HepG2 (cell line): ENCODE results near the gene NAGK. TPM values are rescaled to one million over a fixed set of nuclear protein-coding genes. Genes with fewer than 3 reads are reported as not detected.

Experiments used
- ATF7 ChIP-seq, 2 experiments: fragments of 450-650 bp in 1 of 2; sonication (generic) in 1 of 2; formaldehyde crosslinking in 1 of 2; IDR thresholded peaks; 2 replicates each; pipeline versions ENCODE4 v1.4.0 to v1.6.1; 2016 to 2020; ENCODE audit warnings: antibody characterized with exemption in 1 of 2, mild to moderate bottlenecking in 1 of 2, missing genetic modification reagents in 1 of 2
- CREB1 ChIP-seq, 2 experiments: fragments of 450-650 bp in 1 of 2; IDR thresholded peaks; 2 replicates each; pipeline ENCODE4 v1.6.1; 2016 to 2017; ENCODE audit warnings: control low read depth in 1 of 2, mild to moderate bottlenecking in 1 of 2, missing compliant biosample characterization in 1 of 2, missing genetic modification characterization in 1 of 2
- GATA4 ChIP-seq: sonication (generic); IDR thresholded peaks from 2 replicates; pipeline ENCODE4 v1.6.1; 2016; ENCODE audit warnings: antibody characterized with exemption, low read depth, borderline replicate concordance
- HDAC1 ChIP-seq: sonication (generic); formaldehyde crosslinking; IDR thresholded peaks from 2 replicates; pipeline ENCODE4 v1.5.1; 2020; ENCODE audit warnings: mild to moderate bottlenecking, missing genetic modification reagents
- MLLT10 ChIP-seq: sonication (generic); formaldehyde crosslinking; IDR thresholded peaks from 2 replicates; pipeline ENCODE4 v1.4.0; 2020; ENCODE audit warnings: missing genetic modification reagents
- MTA1 ChIP-seq: sonication (generic); formaldehyde crosslinking; IDR thresholded peaks from 2 replicates; pipeline ENCODE4 v1.4.0; 2020; ENCODE audit warnings: missing genetic modification reagents, mild to moderate bottlenecking, borderline replicate concordance
- MTF2 ChIP-seq: sonication (generic); formaldehyde crosslinking; IDR thresholded peaks from 2 replicates; pipeline ENCODE4 v1.5.0; 2020; ENCODE audit warnings: missing genetic modification reagents, borderline replicate concordance
- PCBP2 ChIP-seq: fragments of 200-400 bp; formaldehyde crosslinking; optimal IDR thresholded peaks from 2 replicates; pipeline ENCODE3; 2018; ENCODE audit warnings: low read length, low read depth; ENCODE audit not compliant: poor library complexity, severe bottlenecking
- RBAK ChIP-seq: sonication (generic); formaldehyde crosslinking; IDR thresholded peaks from 2 replicates; pipeline ENCODE4 v1.5.1; 2020; ENCODE audit warnings: mild to moderate bottlenecking, missing genetic modification reagents
- TBX2 ChIP-seq: sonication (generic); formaldehyde crosslinking; IDR thresholded peaks from 2 replicates; pipeline ENCODE4 v1.5.0; 2020; ENCODE audit warnings: missing genetic modification reagents, mild to moderate bottlenecking, borderline replicate concordance
- ZFP36L1 ChIP-seq: sonication (generic); formaldehyde crosslinking; IDR thresholded peaks from 2 replicates; pipeline ENCODE4 v1.8.0; 2022; ENCODE audit warnings: mild to moderate bottlenecking, missing genetic modification reagents, moderate library complexity
- ZNF17 ChIP-seq: sonication (generic); formaldehyde crosslinking; IDR thresholded peaks from 2 replicates; pipeline ENCODE4 v1.5.0; 2020; ENCODE audit warnings: mild to moderate bottlenecking, missing genetic modification reagents
- ZNF549 ChIP-seq: sonication (generic); formaldehyde crosslinking; IDR thresholded peaks from 2 replicates; pipeline ENCODE4 v1.5.0; 2020; ENCODE audit warnings: missing genetic modification reagents
- ZNF570 ChIP-seq: sonication (generic); formaldehyde crosslinking; IDR thresholded peaks from 2 replicates; pipeline ENCODE4 v1.4.0; 2020; ENCODE audit warnings: mild to moderate bottlenecking, missing genetic modification reagents, borderline replicate concordance
- ZNF577 ChIP-seq: sonication (generic); formaldehyde crosslinking; IDR thresholded peaks from 2 replicates; pipeline ENCODE4 v1.4.0; 2020; ENCODE audit warnings: mild to moderate bottlenecking, low read depth, missing genetic modification reagents, borderline replicate concordance
- ZNF737 ChIP-seq: sonication (generic); formaldehyde crosslinking; IDR thresholded peaks from 2 replicates; pipeline ENCODE4 v1.5.0; 2020; ENCODE audit warnings: missing genetic modification reagents, mild to moderate bottlenecking, borderline replicate concordance
- polyA plus RNA-seq, 8 experiments: library from polyadenylated mRNA; depleted of rRNA in 3 of 8; stranded (reverse) in 7 of 8; unstranded in 1 of 8; fragments of >200 nt; fragmentation: Illumina TruSeq in 4 of 8; extraction: Trizol in 4 of 8; gene quantifications; 2 replicates each; pipeline versions ENCODE4 v1.2.1 to v1.2.3, GENCODE V29; 2011 to 2016; ENCODE audit warnings: low read depth in 4 of 8, missing spikeins in 1 of 8, mixed read lengths in 1 of 8; ENCODE audit not compliant: insufficient read depth in 1 of 8
- total RNA-seq, 5 experiments: library from RNA; depleted of rRNA; stranded (reverse); fragments of >200 nt; fragmentation: Illumina TruSeq; extraction: Trizol; gene quantifications; 2 replicates each; pipeline ENCODE4 v1.2.3, GENCODE V29; 2016; ENCODE audit warnings: low read depth in 1 of 5
- TF ChIP-seq, protein P1 (sequence below): sonication (generic); formaldehyde crosslinking; IDR thresholded peaks from 2 replicates; pipeline ENCODE4 v1.4.0; 2020; ENCODE audit warnings: missing genetic modification reagents
- TF ChIP-seq, protein P2 (sequence below): sonication (generic); formaldehyde crosslinking; IDR thresholded peaks from 2 replicates; pipeline ENCODE4 v1.4.0; 2020; ENCODE audit warnings: missing genetic modification reagents
- TF ChIP-seq, protein P3 (sequence below): IDR thresholded peaks from 2 replicates; pipeline ENCODE4 v1.6.1; 2018; ENCODE audit warnings: missing genetic modification reagents, mild to moderate bottlenecking, missing compliant biosample characterization

The NAGK gene
- total and polyA plus RNA-seq, 2 of the 13 experiments (the other 11 are each of a cell fraction or from before 2014, with no cell fraction given) = 24.4 to 35.2 TPM

DNA sequence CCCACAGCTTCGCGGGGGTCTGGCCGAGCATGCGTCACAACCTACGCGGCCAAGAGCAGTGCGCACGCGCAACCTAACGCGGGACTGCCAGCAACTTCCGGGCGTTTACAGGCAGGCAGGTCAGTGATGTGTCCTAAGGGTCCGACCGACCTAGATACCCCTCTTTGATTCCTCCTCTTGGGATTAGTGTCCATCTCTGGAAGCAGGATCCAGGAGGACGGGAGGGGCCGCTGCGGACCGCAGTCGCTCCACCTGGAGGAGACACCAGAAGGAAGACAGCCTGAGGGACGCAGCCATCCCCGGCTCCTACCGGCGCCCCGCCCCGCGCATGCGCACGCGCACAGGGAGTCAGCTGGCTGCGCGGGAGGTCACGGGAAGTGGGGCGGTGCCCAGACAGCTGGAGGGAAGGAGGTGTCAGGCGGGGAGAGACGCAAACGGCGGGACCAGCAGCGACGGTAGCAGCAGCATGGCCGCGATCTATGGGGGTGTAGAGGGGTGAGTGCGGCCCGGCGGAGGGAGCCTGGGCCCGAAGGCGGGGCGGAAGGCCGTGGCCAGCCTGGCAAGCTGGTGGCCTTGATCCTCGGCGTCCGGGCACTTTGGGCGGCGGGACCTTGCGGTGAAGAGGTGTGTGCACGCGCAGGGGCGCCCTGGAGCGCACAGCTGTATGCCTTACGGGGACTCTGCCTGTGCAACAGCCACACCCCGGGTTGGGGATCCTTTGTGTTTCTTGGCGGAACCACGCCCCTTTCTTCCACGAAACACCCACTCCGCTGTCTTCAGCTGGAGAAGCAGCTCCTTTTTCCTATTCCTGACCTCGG, at the start of gene NAGK (continued):
- TF ChIP-seq, protein P1, sequence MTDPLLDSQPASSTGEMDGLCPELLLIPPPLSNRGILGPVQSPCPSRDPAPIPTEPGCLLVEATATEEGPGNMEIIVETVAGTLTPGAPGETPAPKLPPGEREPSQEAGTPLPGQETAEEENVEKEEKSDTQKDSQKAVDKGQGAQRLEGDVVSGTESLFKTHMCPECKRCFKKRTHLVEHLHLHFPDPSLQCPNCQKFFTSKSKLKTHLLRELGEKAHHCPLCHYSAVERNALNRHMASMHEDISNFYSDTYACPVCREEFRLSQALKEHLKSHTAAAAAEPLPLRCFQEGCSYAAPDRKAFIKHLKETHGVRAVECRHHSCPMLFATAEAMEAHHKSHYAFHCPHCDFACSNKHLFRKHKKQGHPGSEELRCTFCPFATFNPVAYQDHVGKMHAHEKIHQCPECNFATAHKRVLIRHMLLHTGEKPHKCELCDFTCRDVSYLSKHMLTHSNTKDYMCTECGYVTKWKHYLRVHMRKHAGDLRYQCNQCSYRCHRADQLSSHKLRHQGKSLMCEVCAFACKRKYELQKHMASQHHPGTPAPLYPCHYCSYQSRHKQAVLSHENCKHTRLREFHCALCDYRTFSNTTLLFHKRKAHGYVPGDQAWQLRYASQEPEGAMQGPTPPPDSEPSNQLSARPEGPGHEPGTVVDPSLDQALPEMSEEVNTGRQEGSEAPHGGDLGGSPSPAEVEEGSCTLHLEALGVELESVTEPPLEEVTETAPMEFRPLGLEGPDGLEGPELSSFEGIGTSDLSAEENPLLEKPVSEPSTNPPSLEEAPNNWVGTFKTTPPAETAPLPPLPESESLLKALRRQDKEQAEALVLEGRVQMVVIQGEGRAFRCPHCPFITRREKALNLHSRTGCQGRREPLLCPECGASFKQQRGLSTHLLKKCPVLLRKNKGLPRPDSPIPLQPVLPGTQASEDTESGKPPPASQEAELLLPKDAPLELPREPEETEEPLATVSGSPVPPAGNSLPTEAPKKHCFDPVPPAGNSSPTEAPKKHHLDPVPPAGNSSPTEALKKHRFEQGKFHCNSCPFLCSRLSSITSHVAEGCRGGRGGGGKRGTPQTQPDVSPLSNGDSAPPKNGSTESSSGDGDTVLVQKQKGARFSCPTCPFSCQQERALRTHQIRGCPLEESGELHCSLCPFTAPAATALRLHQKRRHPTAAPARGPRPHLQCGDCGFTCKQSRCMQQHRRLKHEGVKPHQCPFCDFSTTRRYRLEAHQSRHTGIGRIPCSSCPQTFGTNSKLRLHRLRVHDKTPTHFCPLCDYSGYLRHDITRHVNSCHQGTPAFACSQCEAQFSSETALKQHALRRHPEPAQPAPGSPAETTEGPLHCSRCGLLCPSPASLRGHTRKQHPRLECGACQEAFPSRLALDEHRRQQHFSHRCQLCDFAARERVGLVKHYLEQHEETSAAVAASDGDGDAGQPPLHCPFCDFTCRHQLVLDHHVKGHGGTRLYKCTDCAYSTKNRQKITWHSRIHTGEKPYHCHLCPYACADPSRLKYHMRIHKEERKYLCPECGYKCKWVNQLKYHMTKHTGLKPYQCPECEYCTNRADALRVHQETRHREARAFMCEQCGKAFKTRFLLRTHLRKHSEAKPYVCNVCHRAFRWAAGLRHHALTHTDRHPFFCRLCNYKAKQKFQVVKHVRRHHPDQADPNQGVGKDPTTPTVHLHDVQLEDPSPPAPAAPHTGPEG (CRISPR knock-in tag) = peak; percentile 93; the same call in 1 of the 2 replicates
- TF ChIP-seq, protein P2, sequence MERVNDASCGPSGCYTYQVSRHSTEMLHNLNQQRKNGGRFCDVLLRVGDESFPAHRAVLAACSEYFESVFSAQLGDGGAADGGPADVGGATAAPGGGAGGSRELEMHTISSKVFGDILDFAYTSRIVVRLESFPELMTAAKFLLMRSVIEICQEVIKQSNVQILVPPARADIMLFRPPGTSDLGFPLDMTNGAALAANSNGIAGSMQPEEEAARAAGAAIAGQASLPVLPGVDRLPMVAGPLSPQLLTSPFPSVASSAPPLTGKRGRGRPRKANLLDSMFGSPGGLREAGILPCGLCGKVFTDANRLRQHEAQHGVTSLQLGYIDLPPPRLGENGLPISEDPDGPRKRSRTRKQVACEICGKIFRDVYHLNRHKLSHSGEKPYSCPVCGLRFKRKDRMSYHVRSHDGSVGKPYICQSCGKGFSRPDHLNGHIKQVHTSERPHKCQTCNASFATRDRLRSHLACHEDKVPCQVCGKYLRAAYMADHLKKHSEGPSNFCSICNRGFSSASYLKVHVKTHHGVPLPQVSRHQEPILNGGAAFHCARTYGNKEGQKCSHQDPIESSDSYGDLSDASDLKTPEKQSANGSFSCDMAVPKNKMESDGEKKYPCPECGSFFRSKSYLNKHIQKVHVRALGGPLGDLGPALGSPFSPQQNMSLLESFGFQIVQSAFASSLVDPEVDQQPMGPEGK (CRISPR knock-in tag) = peak; percentile 54; the same call in 1 of the 2 replicates
- TF ChIP-seq ZNF17 (CRISPR knock-in tag) (no peak; the same call in 1 of the 2 replicates), CREB1 (IDR thresholded peaks at IDR 0.05) (peak; percentile 86), CREB1 (CRISPR knock-in tag; IDR thresholded peaks at IDR 0.05) (peak; percentile 78), MTA1 (CRISPR knock-in tag) (peak; percentile 83), ZNF570 (CRISPR knock-in tag) (no peak; the same call in 1 of the 2 replicates), PCBP2 (no peak), RBAK (peak; percentile 77), HDAC1 (CRISPR knock-in tag) (peak; percentile 97), ZNF577 (0 out of 2 replicates have a peak, but pooled peaks have one; percentile 16), ATF7 (IDR thresholded peaks at IDR 0.05) (no peak), ATF7 (CRISPR knock-in tag; IDR thresholded peaks at IDR 0.05) (no peak; the same call in none of the 2 replicates), ZNF737 (CRISPR knock-in tag) (0 out of 2 replicates have a peak, but pooled peaks have one; percentile 92), MLLT10 (CRISPR knock-in tag) (no peak), MTF2 (CRISPR knock-in tag) (peak; percentile 44; the same call in 1 of the 2 replicates), ZFP36L1 (CRISPR knock-in tag) (peak; percentile 84; the same call in 1 of the 2 replicates), GATA4 (peak; percentile 80; the same call in 1 of the 2 replicates), ZNF549 (no peak), TBX2 (peak; percentile 99)
- TF ChIP-seq, protein P3, sequence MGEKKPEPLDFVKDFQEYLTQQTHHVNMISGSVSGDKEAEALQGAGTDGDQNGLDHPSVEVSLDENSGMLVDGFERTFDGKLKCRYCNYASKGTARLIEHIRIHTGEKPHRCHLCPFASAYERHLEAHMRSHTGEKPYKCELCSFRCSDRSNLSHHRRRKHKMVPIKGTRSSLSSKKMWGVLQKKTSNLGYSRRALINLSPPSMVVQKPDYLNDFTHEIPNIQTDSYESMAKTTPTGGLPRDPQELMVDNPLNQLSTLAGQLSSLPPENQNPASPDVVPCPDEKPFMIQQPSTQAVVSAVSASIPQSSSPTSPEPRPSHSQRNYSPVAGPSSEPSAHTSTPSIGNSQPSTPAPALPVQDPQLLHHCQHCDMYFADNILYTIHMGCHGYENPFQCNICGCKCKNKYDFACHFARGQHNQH (CRISPR knock-in tag) = peak; percentile 95
